Gastroesophageal sphincter (tissue), 4 donors: ENCODE measurements around the gene MAFG. TPM values are rescaled to one million over a fixed set of nuclear protein-coding genes. Genes with fewer than 3 reads are reported as not detected.

ENCODE experiments used
- ATAC-seq: fragments of 150-250 bp; one replicate; pipeline ENCODE4 v1.9.1; 2016; ENCODE audit warnings: mild to moderate bottlenecking, moderate library complexity
- H3K27ac ChIP-seq, 4 donors: fragments of 200-600 bp; sonication (generic) in 3 of 4; 1 replicate in 3 of 4; 2 replicates in 1 of 4; pipeline ENCODE4 v1.5.1; 2016 to 2019
- H3K27me3 ChIP-seq: fragments of 200-600 bp; sonication (generic); one replicate; pipeline ENCODE4 v1.5.1; 2019
- H3K36me3 ChIP-seq, 2 donors: fragments of 200-600 bp; sonication (generic); one replicate each; pipeline ENCODE4 v1.5.1; 2019; ENCODE audit warnings: control low read depth in 1 of 2
- H3K4me1 ChIP-seq, 3 donors: fragments of 200-600 bp; sonication (generic); 1 replicate in 2 of 3; 2 replicates in 1 of 3; pipeline ENCODE4 v1.5.1; 2016 to 2019; ENCODE audit warnings: control low read depth in 2 of 3
- H3K4me3 ChIP-seq, 2 donors: fragments of 200-600 bp; sonication (generic); one replicate each; pipeline ENCODE4 v1.5.1; 2019; ENCODE audit warnings: mild to moderate bottlenecking in 1 of 2, moderate library complexity in 1 of 2
- H3K9me3 ChIP-seq, 3 donors: fragments of 200-600 bp; sonication (generic); one replicate each; pipeline ENCODE4 v1.5.1; 2017 to 2019; ENCODE audit warnings: control low read depth in 2 of 3
- CTCF ChIP-seq, 4 experiments: fragments of 200-600 bp in 2 of 4; fragments of 450-650 bp in 2 of 4; sonication (generic) in 1 of 4; IDR thresholded peaks; one replicate each; pipeline ENCODE4 v1.5.1; 2017 to 2019; ENCODE audit warnings: antibody characterized with exemption in 4 of 4, mild to moderate bottlenecking in 2 of 4, moderate library complexity in 2 of 4
- EP300 ChIP-seq: sonication (generic); formaldehyde crosslinking; IDR thresholded peaks from one replicate; pipeline ENCODE4 v1.6.1; 2017; ENCODE audit warnings: antibody characterized with exemption, mild to moderate bottlenecking
- POLR2A ChIP-seq, 2 donors: fragments of 450-650 bp; IDR thresholded peaks; one replicate each; pipeline ENCODE4 v1.6.1; 2017; ENCODE audit warnings: antibody characterized with exemption in 2 of 2, mild to moderate bottlenecking in 2 of 2, moderate library complexity in 1 of 2
- POLR2AphosphoS5 ChIP-seq: sonication (generic); formaldehyde crosslinking; IDR thresholded peaks from one replicate; pipeline ENCODE4 v1.6.1; 2017; ENCODE audit warnings: antibody characterized with exemption
- WGBS, 2 donors: methylation state at CpG; one replicate each; pipeline ENCODE4 v1.1.5; 2018; ENCODE audit warnings: low coverage in 1 of 2; 5-methylcytosine and 5-hydroxymethylcytosine counted together
- total RNA-seq, 4 donors: library from RNA; depleted of rRNA; stranded (reverse); fragments of >200 nt; gene quantifications; one replicate each; pipeline ENCODE4 v1.1.0, GENCODE V29; 2016

The MAFG gene
- total RNA-seq, 4 donors from 2014 or later, result 18.8 to 39.3 (median 25.3) TPM

GRCh38 chr17:81909966-81910839 lies 17.3 kb downstream of the MAFG start:
- peaks cover 0 to 76% of the 10 kb centered on the region in 2 donors for H3K36me3 ChIP-seq
- no peaks in the 10 kb centered on the region for H3K9me3 ChIP-seq
- peaks cover 0 to 19% (median 6%) of the 10 kb centered on the region in 3 donors for H3K4me1 ChIP-seq
- H3K27ac ChIP-seq, result peak overlapping the region in 3 of 4 donors; percentile 72 to 88 (median 85)
- 45 to 90% methylated on average over 2 to 11 of the region's 23 CpGs for WGBS, 2 donors
- TF ChIP-seq POLR2A (IDR thresholded peaks at IDR 0.05) (peak in 1 of 2 donors; percentile 9), CTCF (IDR thresholded peaks at IDR 0.05) (no peak)
- H3K27me3 ChIP-seq, result no peaks in the 10 kb centered on the region
- H3K4me3 ChIP-seq, result peak overlapping the region; percentile 38 to 84
- ATAC-seq, result no peak

- H3K4me3 ChIP-seq, result no peak overlapping the region
- no peaks in the 10 kb centered on the region for H3K27me3 ChIP-seq
- no peak for ATAC-seq
- WGBS, 2 donors, result no CpG with 5 or more reads among the region's 12 CpGs
- peaks cover 0 to 76% of the 10 kb centered on the region in 2 donors for H3K36me3 ChIP-seq
- no peak overlapping the region for H3K27ac ChIP-seq
- H3K9me3 ChIP-seq, result no peaks in the 10 kb centered on the region
- TF ChIP-seq POLR2A (IDR thresholded peaks at IDR 0.05), result no peak
- no peak for TF ChIP-seq EP300
- no peak for TF ChIP-seq POLR2AphosphoS5
- TF ChIP-seq CTCF (IDR thresholded peaks at IDR 0.05), result no peak
- H3K4me1 ChIP-seq, result peaks cover 0 to 19% (median 6%) of the 10 kb centered on the region in 3 donors
Measured at GRCh38 chr17:81909231-81909630, 18.3 kb downstream of the MAFG start.

GRCh38 chr17:81908793-81909192 lies 18.7 kb downstream of the MAFG start:
- no peaks in the 10 kb centered on the region for H3K9me3 ChIP-seq
- no peak for ATAC-seq
- H3K27me3 ChIP-seq, result no peaks in the 10 kb centered on the region
- H3K36me3 ChIP-seq, result peaks cover 0 to 76% of the 10 kb centered on the region in 2 donors
- no peak overlapping the region for H3K4me3 ChIP-seq
- peaks cover 0 to 19% (median 6%) of the 10 kb centered on the region in 3 donors for H3K4me1 ChIP-seq
- no peak for TF ChIP-seq CTCF (IDR thresholded peaks at IDR 0.05)
- TF ChIP-seq EP300, result no peak
- TF ChIP-seq POLR2AphosphoS5, result no peak
- TF ChIP-seq POLR2A (IDR thresholded peaks at IDR 0.05), result no peak
- no CpG with 5 or more reads among the region's 11 CpGs for WGBS, 2 donors
- H3K27ac ChIP-seq, result no peak overlapping the region

DNA sequence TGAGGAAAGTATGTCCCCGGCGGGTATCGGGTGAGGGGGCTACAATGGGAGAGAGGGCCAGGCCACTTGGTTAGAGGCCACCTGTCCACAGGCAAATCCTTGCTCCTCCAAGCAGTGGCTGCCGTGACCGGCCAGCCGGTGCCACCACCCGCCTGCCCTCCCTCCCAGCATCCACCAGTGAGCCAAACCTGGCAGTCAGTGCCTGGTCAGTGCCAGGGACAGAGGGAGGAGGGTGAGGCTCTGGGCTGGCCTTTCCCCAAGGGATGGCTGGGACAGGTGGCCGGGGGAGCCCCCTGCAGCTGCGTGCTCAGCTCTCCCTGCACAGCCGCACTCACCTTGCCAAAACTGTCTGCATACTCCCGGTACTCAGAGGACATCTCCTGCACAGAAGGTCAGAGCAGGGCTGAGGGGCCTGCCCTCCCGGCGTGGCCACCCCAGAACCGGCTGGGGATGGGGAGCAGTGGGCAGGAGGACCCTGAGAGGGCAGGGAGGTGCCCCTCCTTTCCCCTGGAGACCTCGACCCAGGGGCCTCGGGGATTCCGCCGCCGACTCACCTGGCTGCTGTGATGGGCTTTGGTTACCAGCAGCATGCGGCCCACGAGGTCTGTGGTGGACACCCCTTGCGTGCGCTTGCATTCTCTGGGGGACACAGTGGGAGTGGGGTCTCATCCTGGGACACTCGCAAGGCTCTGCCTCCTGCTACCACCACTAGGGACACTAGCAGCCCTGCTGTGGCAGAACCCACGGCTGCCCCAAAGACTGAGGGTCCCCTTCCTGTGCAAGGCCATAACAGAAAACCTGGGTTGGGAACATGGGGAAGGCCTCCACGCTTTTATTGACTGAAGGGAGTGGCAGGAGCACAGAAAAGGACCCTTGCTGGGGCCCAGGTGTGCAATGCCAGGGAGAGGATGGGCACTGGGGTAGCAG lies 20.1 kb downstream of the MAFG start:
- Histone ChIP-seq H3K27me3 (peaks cover 8% of the 10 kb centered on the region), H3K9me3 (no peaks in the 10 kb centered on the region), H3K4me1 (peaks cover 0 to 26% (median 8%) of the 10 kb centered on the region in 3 donors), H3K4me3 (no peak overlapping the region), H3K36me3 (peaks cover 0 to 66% of the 10 kb centered on the region in 2 donors), H3K27ac (no peak overlapping the region)
- ATAC-seq, result no peak
- 80 to 94% methylated on average over 1 to 3 of the region's 26 CpGs for WGBS, 2 donors
- TF ChIP-seq CTCF (IDR thresholded peaks at IDR 0.05) (no peak), POLR2A (IDR thresholded peaks at IDR 0.05) (no peak)
